ENCODE measurements around the gene IPO4.

- TF ChIP-seq SETDB1 (IDR thresholded peaks at IDR 0.05; ENCODE audit: insufficient read length, low read length) = no peak
- no peak for TF ChIP-seq CTCF (tag by site-specific recombination; IDR thresholded peaks at IDR 0.05)
- TF ChIP-seq KLF16 (tag by site-specific recombination; IDR thresholded peaks at IDR 0.05) = no peak
These were observed 50.0 kb downstream of the IPO4 start for GRCh38 chr14:24138396-24139271.
